NCI-H82 treated with DMSO at 0.1 percent for 48 hours (cell line): ENCODE results near the gene FYCO1.

Source experiments
- DNase-seq: peaks from one replicate; lab custom pipeline; 2025; ENCODE audit not compliant: unreplicated experiment; lab: John Stamatoyannopoulos, UW

FYCO1 gene

GRCh38 chr3:45917146-45917898, 78.3 kb downstream of the FYCO1 start:
- DNase-seq, result no peak

GRCh38 chr3:45915518-45916231, 79.9 kb downstream of the FYCO1 start:
- DNase-seq, result no peak

GRCh38 chr3:45915059-45915439, 80.6 kb downstream of the FYCO1 start:
- DNase-seq, result no peak

- no peak for DNase-seq
Measured at GRCh38 chr3:45914362-45915058, 81.1 kb downstream of the FYCO1 start.

GRCh38 chr3:45912435-45912834, 83.2 kb downstream of the FYCO1 start:
- DNase-seq, result no peak

- DNase-seq, result no peak
Measured at GRCh38 chr3:45911511-45912226, 84.0 kb downstream of the FYCO1 start.

GRCh38 chr3:45910892-45911291, 84.7 kb downstream of the FYCO1 start:
- DNase-seq, result no peak

GRCh38 chr3:45909542-45909941, 86.1 kb downstream of the FYCO1 start:
- DNase-seq, result no peak

GRCh38 chr3:45908761-45909160, 86.9 kb downstream of the FYCO1 start:
- no peak for DNase-seq

GRCh38 chr3:45907769-45908705, 87.6 kb downstream of the FYCO1 start:
- no peak for DNase-seq

- no peak for DNase-seq
Measured at GRCh38 chr3:45906681-45907407, 88.8 kb downstream of the FYCO1 start.

GRCh38 chr3:45905755-45906154, 89.9 kb downstream of the FYCO1 start:
- DNase-seq, result no peak

- DNase-seq, result no peak
Measured at GRCh38 chr3:45904931-45905330, 90.7 kb downstream of the FYCO1 start.

- no peak for DNase-seq
Measured at GRCh38 chr3:45896956-45897355, 98.7 kb downstream of the FYCO1 start.

- DNase-seq, result no peak
Measured at GRCh38 chr3:45895686-45896468, 99.7 kb downstream of the FYCO1 start.

- no peak for DNase-seq
Measured at GRCh38 chr3:45894015-45894414, 101.6 kb downstream of the FYCO1 start.

GRCh38 chr3:45892161-45892560, 103.5 kb downstream of the FYCO1 start:
- no peak for DNase-seq

- no peak for DNase-seq
Measured at GRCh38 chr3:45890405-45890804, 105.2 kb downstream of the FYCO1 start.

GRCh38 chr3:45889337-45889736, 106.3 kb downstream of the FYCO1 start:
- no peak for DNase-seq
